HepG2 (cell line): ENCODE data around the gene CFAP69. TPM values are rescaled to one million over a fixed set of nuclear protein-coding genes. Genes with fewer than 3 reads are reported as not detected.
A peak's percentile ranks its signal among the peaks of the same experiment; 100 is the strongest.

Experiments used
- AKAP8 ChIP-seq: sonication (generic); formaldehyde crosslinking; IDR thresholded peaks from 2 replicates; pipeline ENCODE4 v1.5.1; 2020; ENCODE audit warnings: mild to moderate bottlenecking, missing genetic modification reagents
- ETV6 ChIP-seq: sonication (generic); formaldehyde crosslinking; conservative IDR thresholded peaks from 2 replicates; pipeline ENCODE4 v1.4.0; 2020; ENCODE audit warnings: missing genetic modification reagents
- FOSL2 ChIP-seq: sonication (generic); formaldehyde crosslinking; IDR thresholded peaks from 2 replicates; pipeline ENCODE4 v1.4.0; 2020; ENCODE audit warnings: missing genetic modification reagents
- HNF4A ChIP-seq: sonication (generic); formaldehyde crosslinking; IDR thresholded peaks from 2 replicates; pipeline ENCODE4 v1.4.0; 2020; ENCODE audit warnings: missing genetic modification reagents
- KAT2B ChIP-seq: fragments of 150-350 bp; IDR thresholded peaks from 2 replicates; pipeline ENCODE4 v1.6.1; 2014; ENCODE audit warnings: low read depth, low read length, borderline replicate concordance
- KAT7 ChIP-seq: IDR thresholded peaks from 2 replicates; pipeline ENCODE4 v1.6.1; 2018; ENCODE audit warnings: borderline replicate concordance, missing compliant biosample characterization
- LCORL ChIP-seq, 2 experiments: fragments of 450-650 bp in 1 of 2; sonication (generic) in 1 of 2; formaldehyde crosslinking in 1 of 2; IDR thresholded peaks; 2 replicates each; pipeline versions ENCODE4 v1.5.0 to v1.6.1; 2017 to 2020; ENCODE audit warnings: antibody characterized with exemption in 1 of 2, missing genetic modification reagents in 1 of 2
- NFKB2 ChIP-seq: sonication (generic); formaldehyde crosslinking; IDR thresholded peaks from 2 replicates; pipeline ENCODE4 v1.4.0; 2020; ENCODE audit warnings: missing genetic modification reagents, borderline replicate concordance
- NONO ChIP-seq, 2 experiments: fragments of 450-650 bp in 1 of 2; sonication (generic) in 1 of 2; formaldehyde crosslinking in 1 of 2; IDR thresholded peaks in 1 of 2; conservative IDR thresholded peaks in 1 of 2; 2 replicates each; pipeline versions ENCODE4 v1.6.1 to v1.8.0; 2017 to 2022; ENCODE audit warnings: mild to moderate bottlenecking in 1 of 2, missing genetic modification reagents in 1 of 2, moderate library complexity in 1 of 2
- NR1H2 ChIP-seq: sonication (generic); formaldehyde crosslinking; IDR thresholded peaks from 2 replicates; pipeline ENCODE4 v1.8.1; 2022; ENCODE audit warnings: low read depth, missing genetic modification reagents, borderline replicate concordance
- SP5 ChIP-seq: IDR thresholded peaks from 2 replicates; pipeline ENCODE4 v1.6.1; 2016; ENCODE audit warnings: low read depth, borderline replicate concordance
- TOE1 ChIP-seq: sonication (generic); formaldehyde crosslinking; IDR thresholded peaks from 2 replicates; pipeline ENCODE4 v1.4.0; 2020; ENCODE audit warnings: mild to moderate bottlenecking, missing genetic modification reagents
- U2AF1 ChIP-seq: fragments of 200-400 bp; formaldehyde crosslinking; optimal IDR thresholded peaks from 2 replicates; pipeline ENCODE3; 2017; ENCODE audit warnings: mild to moderate bottlenecking, low read depth, low read length
- ZBTB1 ChIP-seq: sonication (generic); formaldehyde crosslinking; IDR thresholded peaks from 2 replicates; pipeline ENCODE4 v1.4.0; 2020; ENCODE audit warnings: missing genetic modification reagents, borderline replicate concordance
- ZNF235 ChIP-seq: sonication (generic); formaldehyde crosslinking; IDR thresholded peaks from 2 replicates; pipeline ENCODE4 v1.8.1; 2023; ENCODE audit warnings: mild to moderate bottlenecking, missing genetic modification reagents, borderline replicate concordance
- ZNF260 ChIP-seq: sonication (generic); formaldehyde crosslinking; IDR thresholded peaks from 2 replicates; pipeline ENCODE4 v1.4.0; 2020; ENCODE audit warnings: missing genetic modification reagents, low read depth, mild to moderate bottlenecking, borderline replicate concordance
- ZNF296 ChIP-seq: sonication (generic); formaldehyde crosslinking; conservative IDR thresholded peaks from 2 replicates; pipeline ENCODE4 v1.5.0; 2020; ENCODE audit warnings: mild to moderate bottlenecking, missing genetic modification reagents
- ZNF788 ChIP-seq: sonication (generic); formaldehyde crosslinking; IDR thresholded peaks from 2 replicates; pipeline ENCODE4 v1.5.0; 2020; ENCODE audit warnings: mild to moderate bottlenecking, missing genetic modification reagents, borderline replicate concordance
- ZSCAN21 ChIP-seq: sonication (generic); formaldehyde crosslinking; IDR thresholded peaks from 2 replicates; pipeline ENCODE4 v1.8.0; 2022; ENCODE audit warnings: mild to moderate bottlenecking, missing genetic modification reagents, moderate library complexity, borderline replicate concordance
- polyA plus RNA-seq, 8 experiments: library from polyadenylated mRNA; depleted of rRNA in 3 of 8; stranded (reverse) in 7 of 8; unstranded in 1 of 8; fragments of >200 nt; fragmentation: Illumina TruSeq in 4 of 8; extraction: Trizol in 4 of 8; gene quantifications; 2 replicates each; pipeline versions ENCODE4 v1.2.1 to v1.2.3, GENCODE V29; 2011 to 2016; ENCODE audit warnings: low read depth in 4 of 8, missing spikeins in 1 of 8, mixed read lengths in 1 of 8; ENCODE audit not compliant: insufficient read depth in 1 of 8
- total RNA-seq, 5 experiments: library from RNA; depleted of rRNA; stranded (reverse); fragments of >200 nt; fragmentation: Illumina TruSeq; extraction: Trizol; gene quantifications; 2 replicates each; pipeline ENCODE4 v1.2.3, GENCODE V29; 2016; ENCODE audit warnings: low read depth in 1 of 5
- TF ChIP-seq, protein P1 (sequence below): sonication (generic); formaldehyde crosslinking; IDR thresholded peaks from 2 replicates; pipeline ENCODE4; 2020; ENCODE audit warnings: missing genetic modification reagents, mild to moderate bottlenecking, borderline replicate concordance
- TF ChIP-seq, protein P2 (sequence below): IDR thresholded peaks from 2 replicates; pipeline ENCODE4 v1.6.1; 2012; ENCODE audit warnings: inconsistent platforms
- TF ChIP-seq, protein P3 (sequence below): sonication (generic); formaldehyde crosslinking; IDR thresholded peaks from 2 replicates; pipeline ENCODE4 v1.4.0; 2020; ENCODE audit warnings: missing genetic modification reagents
- TF ChIP-seq, protein P4 (sequence below): sonication (generic); formaldehyde crosslinking; IDR thresholded peaks from 2 replicates; pipeline ENCODE4 v1.4.0; 2020; ENCODE audit warnings: low read depth, mild to moderate bottlenecking, missing genetic modification reagents
- TF ChIP-seq, protein P5 (sequence below): IDR thresholded peaks from 2 replicates; pipeline ENCODE4 v1.6.1; 2016; ENCODE audit warnings: missing genetic modification reagents, missing compliant biosample characterization

The CFAP69 gene
- total and polyA plus RNA-seq, 2 of the 13 experiments (the other 11 are each of a cell fraction or from before 2014, with no cell fraction given): 2.2 to 4.0 TPM

DNA sequence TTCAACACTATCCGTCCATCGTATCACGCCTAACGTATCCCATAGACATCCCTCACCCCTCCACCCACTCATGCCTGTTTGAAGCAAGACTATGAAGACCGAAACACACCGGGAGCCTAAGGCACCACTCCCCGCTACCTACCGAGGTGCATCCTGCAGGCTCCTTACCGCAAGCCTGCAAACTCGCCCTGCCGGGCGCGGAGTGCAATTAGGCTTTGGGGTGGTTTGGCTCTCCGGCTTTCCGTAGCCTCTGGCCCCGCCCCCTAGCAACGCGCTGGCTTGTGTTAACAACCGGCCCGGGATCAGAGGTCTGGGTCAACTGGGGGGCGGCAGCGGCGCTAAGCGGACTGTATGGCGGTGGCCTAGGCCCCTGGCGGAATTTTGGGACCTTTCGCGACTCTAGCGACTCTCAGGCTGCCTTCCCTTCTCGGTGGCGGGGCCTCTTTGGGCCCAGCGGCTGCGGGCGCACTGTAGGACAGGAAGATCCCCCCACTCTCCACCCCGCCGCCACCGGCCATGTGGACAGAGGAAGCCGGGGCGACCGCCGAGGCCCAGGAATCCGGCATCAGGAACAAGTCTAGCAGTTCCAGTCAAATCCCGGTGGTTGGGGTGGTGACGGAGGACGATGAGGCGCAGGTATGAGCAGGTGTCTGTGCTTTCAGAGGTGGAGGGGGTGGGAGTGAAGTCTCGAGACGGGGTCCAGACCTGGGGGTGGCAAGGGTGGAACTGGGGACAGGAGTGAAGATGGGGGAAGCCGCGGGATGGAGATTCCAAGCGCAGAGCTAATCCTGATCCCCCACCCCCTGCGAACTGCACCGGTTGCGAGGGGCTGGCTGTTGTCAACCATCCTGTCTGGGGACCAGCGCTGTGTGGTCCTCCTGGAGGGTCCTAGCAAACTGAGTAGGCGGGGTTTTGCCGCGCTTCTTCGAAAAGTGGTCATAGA, at the start of gene CFAP69 (continued):
- TF ChIP-seq HNF4A: peak; percentile 69
- 0 out of 2 replicates have a peak, but pooled peaks have one; percentile 21 for TF ChIP-seq LCORL (IDR thresholded peaks at IDR 0.05)
- TF ChIP-seq LCORL (CRISPR knock-in tag; IDR thresholded peaks at IDR 0.05): peak; percentile 76
- TF ChIP-seq U2AF1: no peak
- no peak for TF ChIP-seq TOE1 (CRISPR knock-in tag)
- TF ChIP-seq AKAP8: 0 out of 2 replicates have a peak, but pooled peaks have one; percentile 32
- TF ChIP-seq, protein P1, sequence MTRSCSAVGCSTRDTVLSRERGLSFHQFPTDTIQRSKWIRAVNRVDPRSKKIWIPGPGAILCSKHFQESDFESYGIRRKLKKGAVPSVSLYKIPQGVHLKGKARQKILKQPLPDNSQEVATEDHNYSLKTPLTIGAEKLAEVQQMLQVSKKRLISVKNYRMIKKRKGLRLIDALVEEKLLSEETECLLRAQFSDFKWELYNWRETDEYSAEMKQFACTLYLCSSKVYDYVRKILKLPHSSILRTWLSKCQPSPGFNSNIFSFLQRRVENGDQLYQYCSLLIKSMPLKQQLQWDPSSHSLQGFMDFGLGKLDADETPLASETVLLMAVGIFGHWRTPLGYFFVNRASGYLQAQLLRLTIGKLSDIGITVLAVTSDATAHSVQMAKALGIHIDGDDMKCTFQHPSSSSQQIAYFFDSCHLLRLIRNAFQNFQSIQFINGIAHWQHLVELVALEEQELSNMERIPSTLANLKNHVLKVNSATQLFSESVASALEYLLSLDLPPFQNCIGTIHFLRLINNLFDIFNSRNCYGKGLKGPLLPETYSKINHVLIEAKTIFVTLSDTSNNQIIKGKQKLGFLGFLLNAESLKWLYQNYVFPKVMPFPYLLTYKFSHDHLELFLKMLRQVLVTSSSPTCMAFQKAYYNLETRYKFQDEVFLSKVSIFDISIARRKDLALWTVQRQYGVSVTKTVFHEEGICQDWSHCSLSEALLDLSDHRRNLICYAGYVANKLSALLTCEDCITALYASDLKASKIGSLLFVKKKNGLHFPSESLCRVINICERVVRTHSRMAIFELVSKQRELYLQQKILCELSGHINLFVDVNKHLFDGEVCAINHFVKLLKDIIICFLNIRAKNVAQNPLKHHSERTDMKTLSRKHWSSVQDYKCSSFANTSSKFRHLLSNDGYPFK (CRISPR knock-in tag): peak; percentile 58; the same call in 1 of the 2 replicates
- TF ChIP-seq, protein P2, sequence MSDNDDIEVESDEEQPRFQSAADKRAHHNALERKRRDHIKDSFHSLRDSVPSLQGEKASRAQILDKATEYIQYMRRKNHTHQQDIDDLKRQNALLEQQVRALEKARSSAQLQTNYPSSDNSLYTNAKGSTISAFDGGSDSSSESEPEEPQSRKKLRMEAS: peak; percentile 76
- TF ChIP-seq ETV6 (CRISPR knock-in tag): 0 out of 2 replicates have a peak, but pooled peaks have one; percentile 41
- no peak for TF ChIP-seq NR1H2 (CRISPR knock-in tag)
- peak; percentile 83; the same call in 1 of the 2 replicates for TF ChIP-seq ZNF235 (CRISPR knock-in tag)
- TF ChIP-seq KAT7 (CRISPR knock-in tag): peak; percentile 63; the same call in 1 of the 2 replicates
- TF ChIP-seq, protein P3, sequence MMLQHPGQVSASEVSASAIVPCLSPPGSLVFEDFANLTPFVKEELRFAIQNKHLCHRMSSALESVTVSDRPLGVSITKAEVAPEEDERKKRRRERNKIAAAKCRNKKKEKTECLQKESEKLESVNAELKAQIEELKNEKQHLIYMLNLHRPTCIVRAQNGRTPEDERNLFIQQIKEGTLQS (CRISPR knock-in tag): no peak
- peak; percentile 93 for TF ChIP-seq SP5 (CRISPR knock-in tag)
- no peak for TF ChIP-seq NONO (IDR thresholded peaks at IDR 0.05)
- TF ChIP-seq NONO (CRISPR knock-in tag; conservative IDR thresholded peaks at IDR 0.05): peak; percentile 92
- TF ChIP-seq, protein P4, sequence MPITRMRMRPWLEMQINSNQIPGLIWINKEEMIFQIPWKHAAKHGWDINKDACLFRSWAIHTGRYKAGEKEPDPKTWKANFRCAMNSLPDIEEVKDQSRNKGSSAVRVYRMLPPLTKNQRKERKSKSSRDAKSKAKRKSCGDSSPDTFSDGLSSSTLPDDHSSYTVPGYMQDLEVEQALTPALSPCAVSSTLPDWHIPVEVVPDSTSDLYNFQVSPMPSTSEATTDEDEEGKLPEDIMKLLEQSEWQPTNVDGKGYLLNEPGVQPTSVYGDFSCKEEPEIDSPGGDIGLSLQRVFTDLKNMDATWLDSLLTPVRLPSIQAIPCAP (CRISPR knock-in tag): no peak
- TF ChIP-seq ZNF296 (CRISPR knock-in tag): no peak
- no peak for TF ChIP-seq ZBTB1 (CRISPR knock-in tag)
- peak; percentile 41; the same call in 1 of the 2 replicates for TF ChIP-seq ZNF788 (CRISPR knock-in tag)
- TF ChIP-seq ZSCAN21: peak; percentile 49; the same call in 1 of the 2 replicates
- TF ChIP-seq FOSL2 (CRISPR knock-in tag): peak; percentile 52
- no peak for TF ChIP-seq NFKB2 (CRISPR knock-in tag)
- TF ChIP-seq ZNF260 (CRISPR knock-in tag): no peak
- TF ChIP-seq, protein P5, sequence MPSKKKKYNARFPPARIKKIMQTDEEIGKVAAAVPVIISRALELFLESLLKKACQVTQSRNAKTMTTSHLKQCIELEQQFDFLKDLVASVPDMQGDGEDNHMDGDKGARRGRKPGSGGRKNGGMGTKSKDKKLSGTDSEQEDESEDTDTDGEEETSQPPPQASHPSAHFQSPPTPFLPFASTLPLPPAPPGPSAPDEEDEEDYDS: peak; percentile 32; the same call in 1 of the 2 replicates
- no peak for TF ChIP-seq KAT2B
